GM13976 (cell line): Measurements from ENCODE around the gene TRIM16.
"Not testable (repeated sequence)": the region's sequence is repeated elsewhere in the genome, so short reads cannot be mapped to it uniquely, and the experiment has no call there.

ENCODE experiments used
- DNase-seq: peaks from one replicate; pipeline ENCODE4 v3.0.0; 2012; ENCODE audit warnings: low spot score
- in situ Hi-C: fragments of 300-500 bp; cut with MboI; formaldehyde crosslinking; loops from one replicate; pipeline ENCODE4 v1.12.0; 2022; ENCODE audit warnings: low sequenced_read_pairs, mixed read lengths, inconsistent platforms; ENCODE audit not compliant: unreplicated experiment

TRIM16 gene

GRCh38 chr17:15683824-15684478 is at the start of gene TRIM16:
Gene TRIM16, minus strand, starts transcription at chr17:15684311. Its CDS starts 32,702 bp downstream, at chr17:15651609.
- DNase-seq, result peak; percentile 71
- in situ Hi-C loops, result not testable (repeated sequence)

GRCh38 chr17:15733174-15733789 is 49.2 kb upstream of the TRIM16 start:
- DNase-seq, in situ Hi-C loops: not testable (repeated sequence)

GRCh38 chr17:15731900-15732299 is 47.8 kb upstream of the TRIM16 start, which contains the start of gene TBC1D26:
Gene TBC1D26, plus strand, starts transcription at chr17:15732283. Its CDS starts 3,066 bp downstream, at chr17:15735349.
- in situ Hi-C loops, result not testable (repeated sequence)
- DNase-seq, result peak; percentile 1

GRCh38 chr17:15730535-15730934 is 46.4 kb upstream of the TRIM16 start:
- DNase-seq, in situ Hi-C loops: not testable (repeated sequence)

- in situ Hi-C loops, DNase-seq: not testable (repeated sequence)
Observed at GRCh38 chr17:15716601-15717563, 32.8 kb upstream of the TRIM16 start.

GRCh38 chr17:15708879-15709278 is 24.8 kb upstream of the TRIM16 start:
- in situ Hi-C loops, DNase-seq: not testable (repeated sequence)

GRCh38 chr17:15704813-15705212 is 20.7 kb upstream of the TRIM16 start:
- DNase-seq, in situ Hi-C loops: not testable (repeated sequence)

- DNase-seq, in situ Hi-C loops: not testable (repeated sequence)
Observed at GRCh38 chr17:15704239-15704638, 20.1 kb upstream of the TRIM16 start.

GRCh38 chr17:15699937-15700336 is 15.8 kb upstream of the TRIM16 start:
- in situ Hi-C loops, DNase-seq: not testable (repeated sequence)

GRCh38 chr17:15699413-15699924 is 15.4 kb upstream of the TRIM16 start, which contains the start of gene ZNF286A:
Gene ZNF286A, plus strand, starts transcription at chr17:15699752. Its CDS starts 578 bp downstream, at chr17:15700330.
- peak; percentile 93 for DNase-seq
- in situ Hi-C loops, result not testable (repeated sequence)

- DNase-seq, in situ Hi-C loops: not testable (repeated sequence)
Observed at GRCh38 chr17:15698967-15699366, 14.9 kb upstream of the TRIM16 start.

GRCh38 chr17:15687494-15687893 is 3.4 kb upstream of the TRIM16 start:
- DNase-seq, in situ Hi-C loops: not testable (repeated sequence)

GRCh38 chr17:15683135-15683534 is 976 bp downstream of the TRIM16 start:
- in situ Hi-C loops, result not testable (repeated sequence)
- DNase-seq, result peak; percentile 3

GRCh38 chr17:15675991-15676390 is 8.1 kb downstream of the TRIM16 start:
- in situ Hi-C loops, DNase-seq: not testable (repeated sequence)

GRCh38 chr17:15674640-15675039 is 9.5 kb downstream of the TRIM16 start:
- DNase-seq, in situ Hi-C loops: not testable (repeated sequence)

- in situ Hi-C loops, DNase-seq: not testable (repeated sequence)
Observed at GRCh38 chr17:15669526-15669925, 14.6 kb downstream of the TRIM16 start.
